HG02763 (cell line): ENCODE results near the gene SUSD3.
A peak's percentile ranks its signal among the peaks of the same experiment; 100 is the strongest.
"Not testable (repeated sequence)": the region's sequence is repeated elsewhere in the genome, so short reads cannot be mapped to it uniquely, and the experiment has no call there.

ENCODE experiments used
- ATAC-seq: cut with Tn5 transposase; IDR thresholded peaks from one replicate; pipeline ENCODE4 v1.9.1; 2021; ENCODE audit warnings: mild to moderate bottlenecking, moderate library complexity; ENCODE audit not compliant: unreplicated experiment

SUSD3 gene

DNA sequence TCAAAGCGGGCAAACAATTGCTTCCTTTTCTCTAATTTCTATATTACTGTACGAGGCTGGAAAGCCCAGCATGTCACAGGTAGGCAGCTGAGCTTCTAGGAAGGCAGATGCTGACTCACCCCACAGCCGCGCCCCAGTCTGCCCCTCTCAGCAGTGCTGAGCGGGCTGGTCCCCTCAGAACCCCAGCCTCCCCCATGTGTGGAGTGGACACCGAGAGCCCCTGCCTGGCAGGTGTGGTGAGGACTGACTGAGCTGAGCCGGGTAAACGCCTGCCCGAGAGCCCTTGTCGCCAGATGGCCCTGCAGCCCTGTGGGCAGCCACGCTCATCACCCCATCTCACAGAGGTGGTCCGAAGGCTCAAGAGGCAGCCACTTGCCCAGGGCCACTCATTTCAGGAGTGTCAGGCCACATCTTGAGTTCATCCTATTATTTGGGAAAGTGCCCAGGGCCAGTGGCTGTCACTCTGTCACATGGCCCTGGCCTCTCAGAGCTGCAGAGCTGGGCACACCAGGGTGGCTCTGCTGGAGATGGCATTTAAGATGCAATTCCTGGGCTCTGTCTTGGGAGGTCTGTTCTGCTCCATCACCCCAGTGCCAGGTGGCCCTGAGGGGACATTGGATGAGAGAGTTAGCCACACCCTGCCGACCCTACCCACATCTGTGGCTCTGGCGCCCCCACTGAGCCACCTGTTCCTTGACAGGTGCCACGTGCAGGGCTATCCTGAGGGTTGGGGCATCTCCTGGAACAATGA is 50.0 kb downstream of the SUSD3 start:
- no peak for ATAC-seq

DNA sequence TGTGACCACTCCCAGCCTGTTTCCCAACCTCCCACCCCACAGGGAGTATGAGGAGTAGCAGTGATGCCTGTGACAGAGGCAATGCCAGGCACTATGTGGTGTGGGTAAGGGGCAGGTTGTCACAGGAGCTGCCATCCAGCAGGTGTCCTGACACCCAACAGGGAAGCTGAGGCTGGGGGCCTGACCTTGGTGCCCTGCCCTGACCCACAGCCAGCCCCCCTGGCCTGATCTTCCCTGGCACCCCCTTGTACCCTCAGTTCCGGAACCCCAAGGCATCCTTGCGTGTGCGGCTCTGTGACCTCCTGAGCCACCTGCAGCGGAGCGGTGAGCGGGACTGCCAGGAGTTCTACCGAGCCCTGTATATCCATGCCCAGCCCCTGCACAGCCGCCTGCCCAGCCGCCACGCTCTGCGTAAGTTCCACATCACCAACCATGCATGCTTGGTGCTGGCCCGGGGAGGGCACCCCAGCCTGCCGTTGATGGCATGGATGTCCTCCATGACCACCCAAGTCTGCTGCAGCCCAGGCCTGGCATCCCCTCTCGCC is 51.9 kb downstream of the SUSD3 start:
- ATAC-seq, result no peak

DNA sequence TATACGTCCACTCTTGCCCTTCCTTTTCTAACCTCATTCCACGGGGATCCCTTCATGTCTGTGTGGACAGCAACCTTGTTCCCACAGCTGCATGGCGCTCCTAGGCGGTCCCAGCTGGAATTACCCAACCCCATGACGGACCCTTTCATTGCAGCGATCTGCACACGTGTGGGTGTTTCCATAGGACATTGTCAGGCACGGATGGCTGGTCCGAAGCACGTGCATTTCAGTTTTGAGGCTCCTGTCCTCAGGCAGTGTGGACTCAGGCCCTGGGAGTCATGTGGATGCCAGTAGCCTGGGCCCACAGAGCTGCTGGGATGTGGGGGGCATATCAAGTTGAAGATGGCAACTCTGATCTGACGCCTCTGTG is 52.5 kb downstream of the SUSD3 start:
- ATAC-seq, result no peak

DNA sequence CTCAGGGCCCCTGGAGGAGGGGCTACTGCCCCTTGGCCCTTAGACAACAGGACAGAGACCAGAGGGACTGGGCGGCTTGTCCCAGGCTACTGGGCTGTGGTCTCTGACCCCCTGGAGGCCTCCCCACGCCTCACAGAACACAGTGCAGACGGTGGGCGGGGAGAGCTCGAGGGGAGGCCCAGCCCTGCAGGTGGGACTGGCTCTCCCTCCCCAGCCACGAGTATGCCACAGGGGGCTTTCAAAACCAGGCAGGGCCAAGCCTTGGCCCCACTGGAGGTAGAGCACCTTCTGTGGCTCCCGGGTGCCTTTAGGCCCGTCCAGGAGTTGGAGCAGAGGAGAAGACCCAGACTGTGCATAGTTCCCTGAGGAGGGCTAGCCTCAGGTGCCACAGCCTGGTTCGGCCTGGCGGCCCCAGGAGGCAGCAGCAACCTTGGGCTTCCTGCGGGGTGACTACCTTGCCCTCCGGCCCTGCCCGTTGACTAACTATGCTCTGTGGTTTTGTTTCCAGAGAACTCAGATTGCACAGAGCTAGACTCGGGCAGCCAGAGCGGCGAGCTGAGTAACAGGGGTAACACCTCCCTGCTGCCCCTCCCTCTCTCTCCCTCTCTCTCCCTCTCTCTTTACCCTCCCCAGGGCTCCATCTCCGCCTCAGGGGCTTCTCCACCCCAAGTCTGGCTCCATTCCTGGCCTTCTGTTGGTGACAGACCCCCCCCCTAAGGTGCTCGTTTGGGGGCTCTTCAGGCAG is 53.0 kb downstream of the SUSD3 start:
- no peak for ATAC-seq

DNA sequence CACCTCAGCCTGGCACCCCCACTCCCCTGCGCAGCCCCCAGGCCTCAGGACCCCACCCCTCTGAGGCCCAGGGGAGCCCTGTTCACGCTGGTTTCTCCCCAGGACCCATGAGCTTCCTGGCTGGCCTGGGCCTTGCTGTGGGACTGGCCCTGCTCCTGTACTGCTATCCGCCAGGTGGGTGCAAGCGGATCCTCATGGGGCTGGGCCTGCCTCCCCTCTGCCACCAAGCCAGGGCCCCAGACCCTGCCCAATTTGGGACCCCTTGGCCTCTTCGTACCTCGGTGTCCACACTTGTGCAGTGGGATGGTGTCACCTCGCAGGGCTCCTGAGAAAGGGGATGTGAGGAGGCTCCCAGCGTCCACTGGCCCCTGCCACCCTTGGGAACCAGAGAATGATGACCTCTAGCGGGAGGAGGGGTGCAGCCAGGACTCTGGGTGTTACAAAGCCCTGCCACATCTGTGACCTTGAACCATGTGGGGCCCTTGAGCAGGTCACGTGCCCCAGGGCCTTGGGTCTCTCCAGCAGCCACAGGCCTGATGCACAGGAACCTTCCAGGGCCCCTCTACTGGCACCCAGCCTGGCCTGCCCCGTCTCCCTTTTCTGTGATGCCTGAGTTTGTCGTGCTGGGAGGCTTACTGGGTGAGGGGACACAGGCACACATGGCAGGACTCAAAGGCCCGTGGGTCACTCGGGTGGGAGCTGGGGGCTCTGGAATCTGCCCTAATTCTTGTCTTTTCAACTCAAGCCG is 53.8 kb downstream of the SUSD3 start:
- ATAC-seq, result no peak

DNA sequence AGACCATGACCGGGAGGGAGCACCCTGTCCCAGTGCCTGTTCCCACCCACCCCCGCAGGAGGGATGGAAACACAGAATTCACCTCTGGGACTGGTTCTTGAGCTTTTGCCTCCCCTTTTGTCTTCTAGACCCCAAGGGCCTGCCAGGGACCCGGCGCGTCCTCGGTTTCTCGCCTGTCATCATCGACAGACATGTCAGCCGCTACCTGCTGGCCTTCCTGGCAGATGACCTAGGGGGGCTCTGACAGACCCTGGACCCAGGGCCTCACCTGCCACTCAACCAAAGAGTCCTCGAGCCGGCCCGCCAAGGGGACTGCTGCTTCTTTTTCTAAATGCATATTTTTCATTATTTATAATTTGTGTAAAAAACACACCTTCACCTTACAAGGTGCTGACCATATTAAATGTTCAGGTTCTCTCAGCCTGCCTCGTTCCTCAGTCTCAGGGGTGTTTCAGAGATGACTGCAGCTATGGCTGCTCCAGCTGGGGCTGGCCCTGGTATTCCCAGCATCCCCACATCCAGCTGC is 54.4 kb downstream of the SUSD3 start:
- no peak for ATAC-seq

DNA sequence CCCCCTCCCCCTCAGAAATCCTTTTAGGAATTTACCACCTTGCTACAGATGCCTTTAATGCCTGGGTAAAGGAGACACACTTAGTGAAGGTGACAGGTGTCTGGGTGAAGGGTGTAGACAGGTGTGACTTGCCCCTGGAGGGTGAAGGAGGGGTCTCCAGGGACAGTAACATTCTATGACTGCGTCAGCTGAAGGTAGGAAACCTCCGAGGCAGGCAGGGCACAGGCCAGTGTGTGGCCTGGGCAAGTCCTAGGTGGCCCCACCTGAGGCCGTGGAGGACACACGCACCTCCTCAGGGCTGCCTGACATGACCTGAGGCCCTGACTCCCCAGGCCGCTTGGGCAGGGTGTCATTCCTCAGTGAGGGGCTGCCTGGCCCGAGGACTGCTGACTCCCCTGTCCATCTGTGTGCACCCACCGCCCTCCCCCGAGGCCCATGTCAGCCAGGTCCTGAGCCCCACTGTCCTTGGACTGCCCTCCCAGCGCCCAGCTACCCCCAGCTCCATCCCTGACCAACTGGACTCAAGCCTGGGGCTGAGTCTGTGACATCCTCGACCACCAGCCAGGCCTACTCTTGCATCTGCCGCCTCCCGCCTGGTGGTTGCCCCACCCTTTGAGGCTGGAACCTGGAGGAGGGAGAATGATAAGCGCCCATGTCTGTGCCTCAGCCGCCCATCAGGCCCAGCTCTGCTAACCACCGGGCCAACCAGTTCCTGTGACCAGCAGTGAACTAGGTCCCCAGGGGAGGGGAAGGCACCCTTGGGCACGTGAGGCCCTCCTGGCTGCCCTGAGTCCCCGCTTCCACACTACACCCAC is 55.9 kb downstream of the SUSD3 start:
- ATAC-seq, result no peak

DNA sequence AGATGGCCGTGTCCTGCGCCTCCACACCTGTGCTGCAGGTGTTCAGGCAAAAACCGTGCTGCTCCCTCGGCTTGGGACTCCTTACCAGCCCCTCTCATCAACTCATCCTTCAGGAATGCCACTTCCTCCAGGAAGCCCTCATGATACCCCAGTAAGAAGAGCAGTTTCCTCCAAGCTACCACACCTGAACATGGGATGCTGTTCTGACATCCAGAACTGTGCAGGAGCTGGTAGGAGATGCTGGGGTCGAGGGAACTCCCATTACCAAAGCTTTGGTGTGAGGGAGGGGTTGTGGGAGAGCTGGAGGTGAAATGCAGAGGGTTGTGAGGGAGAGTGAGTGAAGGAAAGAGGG is 56.5 kb downstream of the SUSD3 start:
- ATAC-seq, result no peak

DNA sequence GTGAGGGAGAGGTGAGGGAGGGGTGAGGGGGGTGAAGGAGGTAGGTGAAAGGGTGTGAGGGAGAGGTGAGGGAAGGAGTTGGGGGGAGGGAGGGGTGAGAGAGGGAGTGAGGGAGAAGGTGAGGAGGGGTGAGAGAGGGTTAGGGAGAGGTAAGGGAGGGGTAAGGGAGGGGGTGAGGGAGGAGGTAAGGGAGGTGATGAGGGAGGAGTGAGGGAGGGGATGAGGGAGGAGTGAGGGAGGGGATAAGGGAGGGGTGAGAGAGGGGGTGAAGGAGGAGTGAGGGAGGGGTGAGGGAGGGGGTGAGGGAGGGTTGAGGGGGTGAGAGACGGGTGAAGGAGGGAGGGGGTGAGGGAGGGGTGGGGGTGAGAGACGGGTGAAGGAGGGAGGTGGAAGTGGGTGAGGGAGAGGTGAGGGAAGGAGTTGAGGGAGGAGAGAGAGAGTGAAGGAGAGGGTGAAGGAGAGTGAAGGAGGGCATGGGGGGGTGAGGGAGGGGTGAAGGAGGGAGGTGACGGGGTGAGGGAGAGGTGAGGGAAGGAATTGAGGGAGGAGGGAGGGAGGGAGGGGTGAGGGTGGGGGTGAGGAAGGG is 57.1 kb downstream of the SUSD3 start:
- no peak for ATAC-seq

DNA sequence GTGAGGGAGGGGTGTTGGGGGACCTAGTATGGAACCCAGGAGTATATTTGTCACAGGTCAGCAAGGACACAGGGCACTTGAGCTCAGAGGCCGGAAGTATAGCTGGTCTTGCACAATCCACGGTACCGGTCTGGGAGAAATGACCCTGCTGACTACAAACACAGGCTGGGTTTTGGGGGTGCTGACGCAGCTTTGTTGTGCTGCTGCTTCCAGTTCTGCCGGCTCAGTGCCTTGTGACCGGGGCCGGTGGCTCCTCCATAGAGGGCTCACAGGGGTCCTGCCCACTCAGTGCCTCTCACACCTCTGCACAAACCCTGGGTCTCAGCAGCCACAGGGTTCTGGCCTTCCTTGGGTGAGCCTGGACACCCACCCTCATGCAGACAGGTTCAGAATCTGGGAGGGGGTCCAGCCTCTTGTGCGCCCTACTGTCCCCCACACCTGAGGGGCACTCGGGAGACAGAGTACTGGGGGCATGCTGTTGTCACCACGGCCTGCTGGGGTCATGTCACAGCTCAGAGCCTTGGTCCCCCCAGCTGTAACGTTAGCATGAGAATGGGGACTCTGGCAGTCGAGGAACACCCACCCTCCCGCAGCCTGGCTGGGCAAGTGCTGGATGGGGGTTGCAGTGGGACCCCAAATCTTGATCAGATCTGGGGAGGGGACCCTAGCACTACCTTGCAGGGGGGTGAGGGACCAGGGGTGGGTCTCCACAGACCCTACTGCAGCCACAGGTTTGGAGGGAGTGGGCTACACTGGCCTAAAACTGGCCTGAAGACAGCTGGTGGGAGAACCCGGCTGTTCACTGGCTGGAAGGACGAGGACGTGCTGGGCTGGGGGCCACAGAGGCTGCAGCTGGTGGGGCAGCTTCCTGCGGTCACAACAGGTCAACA is 57.8 kb downstream of the SUSD3 start:
- ATAC-seq, result no peak

DNA sequence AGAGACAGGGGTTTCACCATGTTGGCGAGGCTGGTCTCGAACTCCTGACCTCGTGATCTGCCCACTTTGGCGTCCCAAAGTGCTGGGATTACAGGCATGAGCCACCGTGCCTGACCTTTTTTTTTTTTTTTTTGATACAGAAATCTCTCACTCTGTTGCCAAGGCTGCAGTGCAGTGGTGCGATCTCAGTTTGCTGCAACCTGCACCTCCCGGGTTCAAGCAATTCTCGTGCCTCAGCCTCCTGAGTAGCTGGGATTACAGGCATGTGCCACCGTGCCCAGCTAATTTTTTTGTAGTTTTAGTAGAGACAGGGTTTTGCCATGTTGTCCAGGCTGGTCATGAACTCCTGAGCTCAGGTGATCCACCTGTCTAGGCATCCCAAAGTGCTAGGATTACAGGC is 59.0 kb downstream of the SUSD3 start:
- not testable (repeated sequence) for ATAC-seq

DNA sequence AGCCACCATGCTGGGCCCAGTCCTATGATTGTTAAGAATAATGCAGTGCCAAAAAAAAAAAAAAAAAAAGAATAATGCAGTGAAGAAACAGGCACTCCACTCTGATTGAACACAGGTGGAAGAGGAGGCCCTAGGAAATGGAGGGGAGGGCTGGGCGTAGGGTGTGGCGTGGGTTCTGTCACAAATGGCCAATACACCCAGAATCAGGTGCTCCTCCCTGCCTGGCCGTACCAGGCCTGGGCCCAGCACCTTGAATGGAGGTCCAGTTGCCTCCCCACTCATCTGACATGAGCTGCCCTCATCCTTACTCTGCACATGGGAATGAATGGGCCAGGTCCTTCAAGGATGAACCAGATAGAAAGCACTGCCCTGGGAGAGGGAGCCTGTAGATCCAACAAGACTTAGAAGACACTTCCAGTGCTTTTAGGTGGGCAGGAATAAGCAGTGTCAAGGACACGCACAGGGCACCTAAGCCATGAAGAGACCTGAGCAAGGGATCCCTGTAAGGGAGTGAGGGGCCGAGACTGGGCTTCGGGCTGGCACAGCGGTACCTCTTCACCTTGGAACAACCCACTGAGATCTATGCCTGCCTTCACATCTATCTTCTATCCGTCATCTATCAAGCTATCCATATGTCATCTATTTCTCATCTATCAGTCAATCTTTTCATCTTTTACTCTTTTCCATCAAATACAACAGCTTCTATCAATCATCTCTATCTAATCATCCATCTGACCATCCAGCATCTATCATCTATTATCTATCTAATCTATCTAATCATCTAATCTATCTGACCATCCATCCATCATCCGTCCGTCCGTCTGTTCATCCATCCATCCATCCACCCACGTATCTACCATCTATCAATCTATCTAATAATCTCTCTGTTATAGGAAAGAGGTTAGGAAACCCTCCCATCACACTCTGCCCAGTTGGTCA is 59.7 kb downstream of the SUSD3 start:
- ATAC-seq, result no peak

DNA sequence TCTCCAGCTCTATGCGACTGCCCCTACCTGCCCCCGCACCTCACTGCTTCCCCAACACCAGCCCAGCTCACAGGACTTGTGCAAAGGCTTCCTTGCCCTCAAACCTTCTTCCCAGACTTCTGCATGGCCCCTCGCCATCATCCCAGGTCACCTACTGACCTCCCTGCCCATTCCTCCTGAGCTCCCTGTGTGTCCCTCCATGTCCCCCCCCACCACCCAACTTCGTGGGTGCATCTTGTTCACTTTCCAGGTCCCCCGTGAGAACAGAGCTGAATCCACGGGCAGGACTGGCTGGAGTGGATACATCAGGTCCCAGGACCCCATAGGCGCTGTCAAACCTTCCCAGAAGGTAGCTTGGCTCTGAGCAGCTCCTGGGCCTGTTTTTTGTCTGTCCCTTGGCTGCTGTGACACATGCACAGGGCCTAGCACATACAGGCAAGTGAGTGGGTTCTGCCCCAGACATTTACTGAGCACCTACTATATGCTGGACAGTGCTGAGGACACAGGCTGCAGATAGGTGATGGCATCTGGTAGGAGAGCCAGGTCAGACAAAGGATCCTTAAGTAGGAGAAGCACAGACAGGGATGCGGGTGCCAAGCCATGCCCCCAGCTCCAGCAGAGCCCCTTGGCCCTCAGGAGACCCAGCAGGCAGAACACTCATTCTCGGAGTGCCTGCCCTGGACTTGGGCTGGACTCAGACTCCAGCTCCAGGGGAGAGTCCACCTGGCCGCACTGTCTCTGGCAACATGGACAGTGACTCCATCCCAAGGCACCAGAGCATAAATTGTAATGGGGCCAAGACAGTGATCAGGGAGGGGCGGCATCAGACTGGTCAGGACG is 60.6 kb downstream of the SUSD3 start:
- ATAC-seq, result no peak

DNA sequence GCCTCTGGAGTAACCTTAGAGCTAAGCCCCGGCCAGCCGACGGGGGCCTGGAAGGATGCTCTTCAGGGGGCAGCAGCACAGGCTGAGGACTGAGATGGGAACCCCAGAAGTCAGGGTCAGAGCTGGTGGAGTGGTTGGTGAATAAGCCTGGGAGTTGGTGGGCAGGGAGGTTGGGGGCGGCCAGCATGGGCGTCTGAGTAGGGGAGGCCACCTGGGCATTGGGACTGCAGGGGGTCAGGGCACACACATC is 61.1 kb downstream of the SUSD3 start:
- no peak for ATAC-seq

DNA sequence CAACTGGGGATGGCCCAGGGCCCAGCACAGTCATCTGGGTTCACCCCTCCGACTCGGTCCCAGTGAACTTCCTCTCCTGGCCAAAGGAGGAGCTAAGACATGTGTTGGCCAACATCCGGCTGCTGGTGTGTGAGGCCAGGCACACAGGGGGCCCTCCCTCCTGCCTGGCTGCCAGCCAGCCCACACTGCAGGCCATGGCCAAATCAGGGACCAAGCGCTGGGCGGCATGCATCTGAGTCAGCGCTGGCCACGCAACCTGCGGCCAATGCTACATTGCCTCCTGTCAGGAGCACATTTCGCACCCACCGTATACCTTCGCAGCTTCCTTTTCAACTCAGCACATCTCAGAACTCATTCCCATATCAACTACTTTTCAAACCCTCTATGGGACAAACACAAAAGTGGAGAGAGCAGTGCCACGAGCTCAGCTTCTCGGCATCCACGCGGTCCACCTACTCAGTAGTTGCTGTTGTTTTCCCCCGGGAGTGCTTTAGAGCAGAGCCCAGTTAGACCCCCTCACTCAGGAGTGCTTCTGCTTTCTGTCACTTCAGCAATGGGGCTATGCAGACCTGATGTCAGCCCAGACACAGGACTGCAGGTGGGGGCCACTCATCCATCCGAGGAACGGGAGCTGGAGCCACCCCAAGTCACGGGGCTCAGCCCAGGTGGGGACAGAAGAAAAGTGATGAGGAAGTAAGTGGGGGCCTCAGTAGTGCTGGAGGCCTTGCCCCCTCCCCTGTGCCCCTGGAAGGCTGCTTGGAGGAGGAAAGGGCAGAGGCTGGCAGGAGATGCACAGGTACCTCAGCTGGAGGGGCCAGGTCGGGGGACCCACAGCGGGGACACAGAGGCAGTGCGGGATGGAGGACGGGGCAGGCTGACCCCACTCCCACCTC is 61.7 kb downstream of the SUSD3 start:
- ATAC-seq, result peak; percentile 74

DNA sequence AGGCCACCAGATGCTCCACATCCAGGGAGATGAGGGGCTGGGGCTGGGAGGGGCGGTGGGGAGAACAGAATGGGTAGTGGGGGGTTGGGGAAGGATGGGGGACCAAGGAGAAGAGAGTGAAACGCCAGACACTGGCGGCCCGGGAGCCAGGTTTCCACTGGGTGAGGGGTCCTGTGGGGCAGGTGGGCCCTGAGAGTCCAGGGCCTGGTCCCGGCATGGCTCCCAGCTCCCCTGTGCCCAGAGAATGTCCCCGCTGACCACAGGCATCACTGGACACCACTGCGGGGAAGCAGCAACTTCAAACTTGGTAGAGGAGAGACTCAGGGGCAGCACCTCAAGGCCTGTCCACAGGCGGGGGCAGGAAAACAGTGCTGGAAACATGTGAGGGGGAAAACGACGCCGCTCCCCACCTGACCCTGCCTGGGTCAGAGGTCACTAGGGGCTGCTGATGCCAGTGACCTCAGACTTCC is 62.4 kb downstream of the SUSD3 start:
- ATAC-seq, result no peak
